NOMO-1 treated with DMSO at 0.1 percent for 48 hours (cell line): ENCODE data around the gene B9D2.
A peak's percentile ranks its signal among the peaks of the same experiment; 100 is the strongest.

Experiments
- DNase-seq: peaks from one replicate; lab custom pipeline; 2025; ENCODE audit not compliant: unreplicated experiment; lab: John Stamatoyannopoulos, UW

B9D2 gene

DNA sequence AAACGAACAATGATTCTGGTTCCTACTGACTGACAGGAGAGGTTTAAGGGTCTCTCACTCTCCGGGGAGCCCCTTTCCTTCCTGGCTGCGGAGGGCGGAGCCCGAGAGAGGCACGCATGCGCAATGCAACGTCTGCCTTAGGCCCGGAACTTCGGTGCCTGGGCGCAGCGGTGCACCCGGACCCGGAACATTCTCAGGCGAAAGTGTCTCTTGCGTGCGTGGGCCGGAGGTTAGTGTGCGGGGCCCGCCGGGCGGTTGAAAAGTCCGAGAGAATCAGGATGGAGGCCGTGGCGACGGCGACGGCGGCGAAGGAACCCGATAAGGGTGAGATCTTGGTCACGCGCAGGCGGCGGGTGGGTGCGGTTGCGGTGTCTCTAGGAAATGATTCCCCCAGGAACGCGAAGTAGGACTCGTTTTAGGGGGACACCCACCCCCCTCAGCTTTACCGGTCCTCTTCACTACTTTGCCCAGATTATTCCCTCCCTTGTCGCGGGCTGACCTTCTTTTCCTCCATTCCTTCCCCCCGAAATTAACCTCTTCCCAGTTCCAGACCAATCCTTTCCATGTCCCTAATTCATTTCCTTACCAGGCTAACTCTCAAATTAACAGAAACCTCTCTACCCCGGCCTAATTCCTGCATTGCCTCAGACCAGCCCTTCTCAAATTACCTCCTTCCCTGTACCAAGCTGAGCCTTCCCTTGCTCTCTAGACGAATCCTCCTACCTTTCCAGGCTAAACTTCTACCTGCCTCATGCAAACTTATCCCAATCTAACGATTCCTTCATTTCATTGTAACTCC is 53.7 kb downstream of the B9D2 start, which contains the start of gene CCDC97:
CCDC97 (plus strand) TSS at position 140 of the 799 bp plus-strand sequence; CDS start at position 279, 139 bp downstream.
- peak; percentile 78 for DNase-seq

DNA sequence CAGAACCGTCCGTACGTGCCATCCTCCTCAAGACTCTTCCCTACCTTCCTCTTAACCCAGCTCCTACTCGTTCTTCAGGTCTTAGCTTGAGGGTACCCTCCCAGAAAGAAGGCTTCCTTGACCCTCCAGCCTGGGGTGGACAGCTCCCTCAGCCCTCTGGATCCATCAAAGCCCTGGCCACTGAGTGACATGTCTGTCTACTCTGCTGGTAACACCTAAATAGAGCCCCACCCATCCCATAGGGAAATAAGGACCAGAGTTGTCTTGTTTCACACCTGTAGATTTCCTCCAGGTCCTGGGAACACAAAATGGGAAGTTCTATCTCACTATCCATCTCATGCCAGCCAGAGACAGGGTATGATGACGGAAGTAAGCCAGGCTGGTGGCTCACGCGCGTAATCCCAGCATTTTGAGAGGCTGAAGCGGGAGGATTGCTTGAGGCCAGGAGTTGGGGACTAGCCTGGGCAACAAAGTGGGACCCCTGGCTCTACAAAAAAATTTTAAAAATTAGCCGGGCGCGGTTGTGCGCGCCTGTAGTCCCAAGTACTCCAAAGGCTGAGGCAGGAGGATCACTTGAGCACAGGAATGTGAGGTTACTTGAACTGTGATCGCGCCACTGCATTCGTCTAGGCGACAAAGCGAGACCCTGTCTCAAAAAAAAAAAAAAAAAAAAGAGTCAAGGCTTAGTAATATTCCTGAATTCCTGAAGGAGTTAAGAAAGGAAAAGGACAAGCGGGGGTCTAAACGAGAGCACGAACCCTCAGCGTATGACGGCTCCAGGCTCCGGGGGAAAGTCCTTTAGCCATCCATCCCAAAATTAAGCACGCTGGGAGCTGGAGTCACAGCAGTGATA is 54.5 kb downstream of the B9D2 start:
- no peak for DNase-seq

DNA sequence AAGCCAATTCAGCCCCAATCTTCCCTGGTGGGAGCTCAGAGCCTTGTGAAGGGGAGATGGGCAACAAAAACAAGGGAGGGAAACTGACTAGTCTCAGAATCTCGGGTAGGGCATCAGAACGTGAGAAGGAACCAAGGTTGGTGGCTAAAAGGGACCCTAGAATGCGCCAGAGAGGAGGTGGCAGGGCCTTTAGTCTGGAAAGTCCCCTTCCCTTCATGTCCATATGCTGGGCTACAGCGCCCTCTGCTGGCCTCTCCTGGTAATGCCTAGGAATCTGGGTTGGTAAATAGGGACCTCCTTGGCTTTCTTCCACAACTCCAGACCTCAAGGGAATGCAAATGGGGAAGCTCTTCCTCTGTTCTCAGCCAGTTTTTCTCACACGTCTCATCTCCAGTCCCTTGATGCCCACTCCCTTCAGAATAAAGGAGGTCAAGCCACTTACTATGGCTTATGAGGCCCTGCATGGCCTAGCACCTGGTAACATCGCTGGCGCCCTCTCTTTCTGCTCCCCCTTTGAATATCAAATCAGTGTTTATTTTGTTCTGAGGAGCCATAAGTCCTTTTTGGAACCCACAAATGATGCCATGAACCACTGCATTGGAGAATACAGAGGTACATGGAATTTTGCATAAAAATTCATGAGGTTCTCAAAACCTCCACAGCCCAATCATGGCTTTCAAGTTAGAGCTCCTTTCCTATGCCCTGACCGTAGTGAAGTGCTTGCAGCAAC is 55.3 kb downstream of the B9D2 start:
- DNase-seq, result peak; percentile 63

DNA sequence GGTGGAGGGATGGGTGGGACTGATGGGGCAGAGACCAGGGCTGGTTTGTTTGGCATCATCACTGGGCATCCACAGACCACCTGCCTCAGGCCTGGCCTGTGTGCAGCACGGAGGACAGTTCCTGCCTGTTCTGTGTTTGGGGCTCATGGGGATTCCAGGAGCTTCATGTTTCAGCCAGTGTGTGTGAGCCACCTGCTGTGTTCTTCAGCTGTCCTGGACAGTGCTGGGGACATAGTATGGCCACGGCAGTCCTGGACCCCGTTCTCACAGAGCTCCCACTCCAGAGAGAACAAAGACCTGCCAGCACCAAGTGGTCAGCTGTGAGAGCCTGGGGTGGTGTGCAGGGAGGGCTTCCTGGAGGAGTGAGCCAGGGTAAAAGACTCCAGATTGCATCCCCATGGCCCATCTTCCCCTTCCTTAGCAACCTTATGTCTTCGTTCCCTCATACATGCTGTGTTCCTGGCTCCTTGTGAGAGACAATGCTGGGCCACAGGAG is 55.9 kb downstream of the B9D2 start:
- no peak for DNase-seq

DNA sequence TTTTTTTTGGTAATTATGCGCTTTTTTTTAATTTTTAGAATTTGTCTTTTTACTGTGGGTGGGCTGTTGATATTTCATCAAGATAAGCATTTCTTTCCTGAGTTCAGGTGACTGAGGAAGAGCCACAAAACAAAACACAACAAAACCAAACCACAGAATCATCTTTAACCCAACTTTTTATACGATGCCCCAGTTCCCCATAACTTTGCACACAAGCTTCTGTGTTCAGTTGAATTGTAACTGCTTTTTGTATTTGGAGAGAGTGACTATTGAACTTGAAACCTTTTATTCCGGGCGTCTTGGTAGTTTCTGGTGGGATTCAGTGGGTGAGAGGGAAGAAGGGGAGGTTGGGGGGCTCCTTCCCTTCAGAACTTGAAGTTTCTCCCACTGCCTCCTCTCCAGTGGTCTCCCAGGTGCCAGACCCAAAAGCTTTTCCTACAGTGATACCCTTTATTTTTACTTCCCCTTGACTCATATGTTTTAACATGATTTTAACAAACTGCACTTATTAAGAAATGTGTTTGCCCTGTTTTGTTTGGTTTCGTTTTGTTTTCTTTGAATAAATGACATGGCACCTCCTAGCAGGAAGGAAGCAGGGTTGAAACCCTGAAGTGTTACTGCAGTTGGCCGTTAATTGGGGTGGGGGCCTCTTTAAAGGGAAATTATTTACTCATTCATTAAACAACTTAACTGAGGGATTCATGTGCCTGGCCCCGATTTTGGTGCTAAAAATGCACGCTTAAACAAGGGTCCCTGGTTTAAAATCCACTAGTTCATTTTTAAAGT is 56.7 kb downstream of the B9D2 start:
- DNase-seq, result peak; percentile 10

DNA sequence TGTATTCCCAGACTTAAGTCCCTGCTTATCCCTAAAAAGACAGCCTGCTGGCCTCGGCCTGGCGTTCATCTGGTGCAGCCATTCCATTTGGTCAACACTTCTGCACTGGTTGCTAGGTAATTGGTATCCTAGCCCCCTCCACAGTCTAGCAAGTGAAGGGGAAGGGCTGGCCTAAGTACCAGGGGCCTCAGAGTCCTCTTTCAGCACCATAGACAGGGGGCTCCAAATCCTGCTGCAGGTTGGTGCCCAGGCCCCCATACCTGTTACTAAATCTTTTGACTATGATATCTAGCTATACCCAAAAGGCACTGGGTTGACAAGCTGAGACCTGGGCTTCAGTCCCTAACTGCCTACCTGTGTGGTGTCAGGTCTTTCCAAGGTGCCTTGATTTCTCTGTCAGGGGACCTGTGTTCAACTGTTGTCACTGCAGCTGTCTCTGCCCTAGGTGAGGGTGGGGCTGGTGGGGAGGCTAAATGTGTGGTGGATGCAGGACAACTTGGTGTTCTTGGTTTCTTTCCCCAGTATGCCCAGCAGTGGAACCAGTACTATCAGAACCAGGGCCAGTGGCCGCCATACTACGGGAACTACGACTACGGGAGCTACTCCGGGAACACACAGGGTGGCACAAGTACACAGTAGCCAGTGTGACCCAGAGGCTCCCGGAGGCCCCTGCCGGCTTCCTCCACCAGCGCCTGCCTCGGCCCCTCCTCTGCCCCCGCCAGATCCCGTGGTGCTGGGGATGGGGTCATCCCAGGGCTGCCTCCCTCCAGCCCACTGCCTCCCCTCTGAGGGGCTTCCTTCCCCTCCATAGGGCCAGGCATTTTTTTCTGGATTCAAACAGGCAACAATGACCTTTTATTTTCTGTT is 57.8 kb downstream of the B9D2 start:
- no peak for DNase-seq

DNA sequence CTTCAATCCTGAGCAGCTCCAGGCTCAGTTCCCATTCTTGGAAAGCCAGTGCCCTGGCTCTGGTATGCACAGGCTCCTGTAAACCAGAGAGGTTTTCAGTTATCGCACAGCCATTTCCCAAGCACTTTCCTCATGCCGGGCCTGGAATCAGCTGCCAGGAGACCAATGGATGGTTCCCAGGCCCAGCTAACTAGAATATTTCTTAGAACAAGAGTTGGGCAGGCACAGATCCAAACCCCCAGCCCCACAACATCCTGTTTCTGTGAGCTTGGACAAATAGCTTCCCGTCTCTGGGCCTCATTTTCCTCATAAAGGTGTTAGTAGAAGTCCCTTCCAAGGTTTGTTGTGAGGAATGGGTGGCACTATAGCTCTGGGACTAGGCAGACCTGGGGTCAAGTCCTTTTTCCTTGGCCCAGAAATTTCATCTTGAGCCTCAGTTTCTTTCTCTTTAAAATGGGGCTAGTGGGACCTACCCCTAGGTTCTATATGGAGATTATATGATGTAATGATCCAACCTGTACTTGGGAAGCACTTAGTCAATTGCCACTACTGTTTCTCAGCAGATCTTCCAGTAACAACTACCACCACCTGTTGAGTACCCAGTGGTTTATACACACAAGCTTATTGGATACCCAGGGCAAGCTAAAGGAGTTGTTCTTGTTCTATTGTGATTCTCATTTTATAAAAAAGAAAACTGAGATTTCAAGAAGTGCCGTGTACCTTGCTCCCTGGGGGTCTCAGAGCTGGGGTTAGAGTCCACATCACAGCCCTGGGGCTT is 59.1 kb downstream of the B9D2 start:
- DNase-seq, result no peak
